HCT116 (cell line): ENCODE results near the gene COBL. TPM values are rescaled to one million over a fixed set of nuclear protein-coding genes. Genes with fewer than 3 reads are reported as not detected.

Experiments used
- ATAC-seq: fragments of 200-7000 bp; cut with Tn5 transposase; 2 replicates; pipeline ENCODE4 v1.9.1; 2020; ENCODE audit warnings: mild to moderate bottlenecking, moderate library complexity
- BruUV-seq: library from RNA; stranded (reverse); fragments of 400-500 nt; replicated peaks from 2 replicates; lab custom pipeline; 2021; lab: Mats Ljungman, UMichigan
- CTCF ChIA-PET: fragments of 300-600 bp; sonication (Branson Sonifier 250); formaldehyde crosslinking; loops from one replicate; lab custom pipeline; 2021; ENCODE audit warnings: antibody characterized with exemption; lab: Charles Lee
- POLR2A ChIA-PET: fragments of 300-600, 350-600 bp; sonication (Branson Sonifier 250); formaldehyde crosslinking; loops from one replicate; lab custom pipeline; 2021; ENCODE audit warnings: antibody characterized with exemption; lab: Charles Lee
- RAD21 ChIA-PET, 2 experiments: fragments of 300-600 bp; sonication (Branson Sonifier 250); formaldehyde crosslinking; loops; one replicate each; lab custom pipeline; 2023; ENCODE audit warnings: low total read pairs in 2 of 2; ENCODE audit not compliant: uncharacterized antibody in 2 of 2, unreplicated experiment in 2 of 2, low non-redundant PET in 1 of 2; lab: Charles Lee
- DNase-seq: peaks from one replicate; pipeline ENCODE4 v3.0.0-alpha.2; 2010; ENCODE audit warnings: low read depth, low spot score
- H2AFZ ChIP-seq: fragments of 200-600 bp; shearing (Covaris generic), sonication (generic); 2 replicates; pipeline ENCODE4 v1.6.1; 2017; ENCODE audit warnings: low read depth, mixed run types, mixed read lengths, antibody characterized with exemption, low read length; ENCODE audit not compliant: poor library complexity, severe bottlenecking
- H3K27ac ChIP-seq: 2 replicates; pipeline ENCODE4 v1.5.1; 2012; ENCODE audit warnings: low read depth, low read length
- H3K27me3 ChIP-seq: fragments of 200-600 bp; sonication (generic); 2 replicates; pipeline ENCODE4 v1.6.1; 2016; ENCODE audit warnings: mixed run types, low read length, mixed read lengths; ENCODE audit not compliant: insufficient read depth
- H3K36me3 ChIP-seq, 2 experiments: fragments of 200-500 bp in 1 of 2; fragments of 200-600 bp in 1 of 2; sonication (Bioruptor generic) in 1 of 2; sonication (generic) in 1 of 2; 2 replicates each; pipeline versions ENCODE4 v1.5.1 to v1.6.1; 2014 to 2016; ENCODE audit warnings: low read length in 2 of 2, inconsistent platforms in 1 of 2, mixed read lengths in 1 of 2, mixed run types in 1 of 2; ENCODE audit not compliant: insufficient read depth in 2 of 2, control insufficient read depth in 1 of 2
- H3K4me1 ChIP-seq, 2 experiments: fragments of 200-600 bp in 1 of 2; sonication (generic) in 1 of 2; 2 replicates each; pipeline versions ENCODE4 v1.5.1 to v1.6.1; 2012 to 2017; ENCODE audit warnings: low read length in 2 of 2, inconsistent platforms in 1 of 2, mild to moderate bottlenecking in 1 of 2, mixed read lengths in 1 of 2, mixed run types in 1 of 2, moderate library complexity in 1 of 2; ENCODE audit not compliant: insufficient read depth in 2 of 2, control insufficient read depth in 1 of 2
- H3K4me2 ChIP-seq: fragments of 200-600 bp; sonication (generic); 2 replicates; pipeline ENCODE4 v1.6.1; 2017; ENCODE audit warnings: mixed run types, low read length, mixed read lengths
- H3K4me3 ChIP-seq, 2 experiments: fragments of 200-600 bp in 1 of 2; sonication (generic) in 1 of 2; replicated peaks in 1 of 2; 2 replicates each; pipeline ENCODE4 v1.5.1; 2011 to 2016; ENCODE audit warnings: low read length in 2 of 2, control low read depth in 1 of 2, low read depth in 1 of 2, mild to moderate bottlenecking in 1 of 2, mixed read lengths in 1 of 2, mixed run types in 1 of 2
- H3K79me2 ChIP-seq: fragments of 200-600 bp; sonication (generic); 2 replicates; pipeline ENCODE4 v1.6.1; 2017; ENCODE audit warnings: mild to moderate bottlenecking, mixed run types, low read length, moderate library complexity, mixed read lengths; ENCODE audit not compliant: insufficient read depth
- H3K9ac ChIP-seq: fragments of 200-600 bp; sonication (generic); 2 replicates; pipeline ENCODE4 v1.6.1; 2016; ENCODE audit warnings: low read length, mixed read lengths
- H3K9me2 ChIP-seq: fragments of 200-600 bp; sonication (generic), shearing (Covaris generic); 2 replicates; pipeline ENCODE4 v1.6.1; 2017; ENCODE audit warnings: mixed run types, mild to moderate bottlenecking, moderate library complexity; ENCODE audit not compliant: insufficient read depth
- H3K9me3 ChIP-seq, 2 experiments: fragments of 200-500 bp in 1 of 2; fragments of 200-600 bp in 1 of 2; sonication (Bioruptor generic) in 1 of 2; sonication (generic) in 1 of 2; 2 replicates each; pipeline ENCODE4 v1.6.1; 2014 to 2017; ENCODE audit warnings: low read length in 2 of 2, mixed read lengths in 2 of 2, inconsistent platforms in 1 of 2, low read depth in 1 of 2, mild to moderate bottlenecking in 1 of 2, mixed run types in 1 of 2, moderate library complexity in 1 of 2; ENCODE audit not compliant: control insufficient read depth in 1 of 2, insufficient read depth in 1 of 2
- H4K20me1 ChIP-seq: fragments of 200-600 bp; sonication (generic), shearing (Covaris generic); 2 replicates; pipeline ENCODE4 v1.6.1; 2017; ENCODE audit warnings: mixed run types, mild to moderate bottlenecking, moderate library complexity; ENCODE audit not compliant: insufficient read depth
- CBX3 ChIP-seq: IDR thresholded peaks from 2 replicates; pipeline ENCODE4 v1.6.1; 2012; ENCODE audit warnings: low read depth
- EGR1 ChIP-seq: IDR thresholded peaks from 2 replicates; pipeline ENCODE4 v1.6.1; 2012; ENCODE audit warnings: low read depth
- ELF1 ChIP-seq: IDR thresholded peaks from 2 replicates; pipeline ENCODE4 v1.6.1; 2012; ENCODE audit warnings: low read depth, borderline replicate concordance
- EZH2phosphoT487 ChIP-seq: fragments of 200-600 bp; IDR thresholded peaks from 2 replicates; pipeline ENCODE4 v1.6.1; 2018; ENCODE audit warnings: antibody characterized with exemption, borderline replicate concordance
- JUND ChIP-seq: IDR thresholded peaks from 2 replicates; pipeline ENCODE4 v1.6.1; 2012
- POLR2A ChIP-seq: IDR thresholded peaks from 2 replicates; pipeline ENCODE4 v1.7.0; 2011; ENCODE audit warnings: borderline replicate concordance; ENCODE audit not compliant: insufficient read depth, insufficient read length; ENCODE audit errors: extremely low read depth
- POLR2AphosphoS5 ChIP-seq: IDR thresholded peaks from 2 replicates; pipeline ENCODE4 v1.6.1; 2011; ENCODE audit warnings: mild to moderate bottlenecking, low read depth, low read length, moderate library complexity
- RAD21 ChIP-seq: IDR thresholded peaks from 2 replicates; pipeline ENCODE4 v1.6.1; 2012; ENCODE audit warnings: low read depth, mild to moderate bottlenecking
- SIN3A ChIP-seq: IDR thresholded peaks from 2 replicates; pipeline ENCODE4 v1.6.1; 2012; ENCODE audit warnings: low read depth
- SRF ChIP-seq: IDR thresholded peaks from 2 replicates; pipeline ENCODE4 v1.6.1; 2012; ENCODE audit warnings: low read depth
- TCF7L2 ChIP-seq: IDR thresholded peaks from 2 replicates; pipeline ENCODE4 v1.7.0; 2011; ENCODE audit warnings: borderline replicate concordance, inconsistent platforms; ENCODE audit not compliant: insufficient read depth, insufficient read length; ENCODE audit errors: extremely low read depth
- YY1 ChIP-seq: IDR thresholded peaks from 2 replicates; pipeline ENCODE4 v1.6.1; 2011; ENCODE audit warnings: low read length, low read depth, moderate library complexity, mild to moderate bottlenecking; ENCODE audit not compliant: insufficient replicate concordance; ENCODE audit errors: extremely low read depth
- ZFX ChIP-seq: fragments of 450-650 bp; IDR thresholded peaks from 2 replicates; pipeline ENCODE4 v1.6.1; 2017
- intact Hi-C: fragments of 100-400 bp; cut with micrococcal nuclease; formaldehyde crosslinking; loops from 2 replicates; pipeline ENCODE4 v1.10.0; 2022
- total RNA-seq: library from RNA; stranded (reverse); gene quantifications from one replicate; pipeline ENCODE4 v1.2.1, GENCODE V29; 2021; ENCODE audit not compliant: unreplicated experiment
- TF ChIP-seq, protein P1 (sequence below), 3 experiments: fragments of 200-600 bp in 1 of 3; sonication (generic) in 1 of 3; IDR thresholded peaks in 2 of 3; conservative IDR thresholded peaks in 1 of 3; 2 replicates each; pipeline ENCODE4 v1.5.1; 2012 to 2017; ENCODE audit warnings: low read depth in 2 of 3, low read length in 2 of 3, antibody characterized with exemption in 1 of 3, borderline replicate concordance in 1 of 3, control low read depth in 1 of 3, mild to moderate bottlenecking in 1 of 3, mixed read lengths in 1 of 3, mixed run types in 1 of 3, moderate library complexity in 1 of 3; ENCODE audit not compliant: insufficient read depth in 1 of 3
- TF ChIP-seq, protein P2 (sequence below): IDR thresholded peaks from 2 replicates; pipeline ENCODE4 v1.6.1; 2012
- TF ChIP-seq, protein P3 (sequence below): IDR thresholded peaks from 2 replicates; pipeline ENCODE4 v1.6.1; 2011; ENCODE audit warnings: mild to moderate bottlenecking, low read length, moderate library complexity; ENCODE audit not compliant: insufficient replicate concordance; ENCODE audit errors: extremely low read depth
- TF ChIP-seq, protein P4 (sequence below): IDR thresholded peaks from 2 replicates; pipeline ENCODE4 v1.6.1; 2012; ENCODE audit warnings: low read depth

The COBL gene
- total RNA-seq, 1 experiment from 2014 or later: 19.3 TPM

DNA sequence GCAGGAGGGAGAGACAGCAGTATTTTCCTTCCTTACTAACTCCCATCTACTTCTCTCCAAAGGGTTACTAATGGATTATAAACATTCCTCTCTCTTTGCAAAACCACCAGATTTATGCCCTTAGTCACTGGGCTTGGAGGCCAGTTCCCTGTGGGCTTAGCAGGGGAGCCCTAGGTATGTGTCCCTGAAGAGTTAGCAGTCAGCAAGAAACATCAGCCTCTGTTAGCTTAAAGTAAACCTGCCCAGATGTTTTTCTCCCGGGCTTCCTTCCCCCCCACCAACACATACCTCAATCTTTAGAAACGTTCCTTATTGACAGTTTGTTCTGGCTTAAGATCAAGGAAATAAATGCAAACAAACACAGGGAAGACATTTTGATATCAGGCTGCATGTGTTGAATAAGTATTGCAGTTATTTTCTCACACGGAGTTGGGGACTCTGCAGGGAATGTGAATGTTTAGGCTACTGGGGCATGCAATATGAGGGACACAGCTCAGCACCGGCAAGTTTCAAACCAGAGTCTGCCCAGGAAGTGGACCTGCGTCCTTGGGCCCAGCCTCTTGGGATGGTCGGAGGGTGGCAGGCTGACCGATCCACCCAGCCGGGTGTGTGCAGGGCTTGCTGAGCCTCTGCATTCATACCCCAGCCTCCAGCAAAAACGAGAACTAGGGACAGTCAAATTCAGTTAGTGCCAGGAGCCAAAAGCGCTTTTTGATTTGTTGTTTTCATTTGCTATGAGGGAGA lies 281.9 kb downstream of the COBL start:
- Histone ChIP-seq H2AFZ (no peak overlapping the region), H3K4me3 (no peak overlapping the region), H4K20me1 (no peaks in the 10 kb centered on the region), H3K4me2 (no peak overlapping the region), H3K79me2 (no peaks in the 10 kb centered on the region), H3K4me1 (no peaks in the 10 kb centered on the region), H3K27me3 (no peaks in the 10 kb centered on the region), H3K27ac (no peak overlapping the region), H3K9me2 (no peaks in the 10 kb centered on the region), H3K9ac (no peak overlapping the region), H3K36me3 (no peaks in the 10 kb centered on the region), H3K9me3 (no peaks in the 10 kb centered on the region)
- CTCF ChIA-PET: no interaction called here
- POLR2A ChIA-PET: no interaction called here
- RAD21 ChIA-PET: no interaction called here
- no TSS peak for BruUV-seq
- no peak for DNase-seq
- TF ChIP-seq TCF7L2 (no peak), ELF1 (no peak), POLR2AphosphoS5 (no peak), YY1 (no peak), SRF (no peak), CBX3 (no peak), ZFX (no peak), RAD21 (no peak), SIN3A (no peak), EZH2phosphoT487 (no peak), POLR2A (no peak), EGR1 (no peak), JUND (no peak)
- TF ChIP-seq, protein P1, sequence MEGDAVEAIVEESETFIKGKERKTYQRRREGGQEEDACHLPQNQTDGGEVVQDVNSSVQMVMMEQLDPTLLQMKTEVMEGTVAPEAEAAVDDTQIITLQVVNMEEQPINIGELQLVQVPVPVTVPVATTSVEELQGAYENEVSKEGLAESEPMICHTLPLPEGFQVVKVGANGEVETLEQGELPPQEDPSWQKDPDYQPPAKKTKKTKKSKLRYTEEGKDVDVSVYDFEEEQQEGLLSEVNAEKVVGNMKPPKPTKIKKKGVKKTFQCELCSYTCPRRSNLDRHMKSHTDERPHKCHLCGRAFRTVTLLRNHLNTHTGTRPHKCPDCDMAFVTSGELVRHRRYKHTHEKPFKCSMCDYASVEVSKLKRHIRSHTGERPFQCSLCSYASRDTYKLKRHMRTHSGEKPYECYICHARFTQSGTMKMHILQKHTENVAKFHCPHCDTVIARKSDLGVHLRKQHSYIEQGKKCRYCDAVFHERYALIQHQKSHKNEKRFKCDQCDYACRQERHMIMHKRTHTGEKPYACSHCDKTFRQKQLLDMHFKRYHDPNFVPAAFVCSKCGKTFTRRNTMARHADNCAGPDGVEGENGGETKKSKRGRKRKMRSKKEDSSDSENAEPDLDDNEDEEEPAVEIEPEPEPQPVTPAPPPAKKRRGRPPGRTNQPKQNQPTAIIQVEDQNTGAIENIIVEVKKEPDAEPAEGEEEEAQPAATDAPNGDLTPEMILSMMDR (IDR thresholded peaks at IDR 0.05 in 2 of 3, conservative IDR thresholded peaks at IDR 0.05 in 1 of 3; ENCODE audit: borderline replicate concordance in 1 of 3, insufficient read depth in 1 of 3, low read depth in 2 of 3, low read length in 2 of 3): no peak
- TF ChIP-seq, protein P2, sequence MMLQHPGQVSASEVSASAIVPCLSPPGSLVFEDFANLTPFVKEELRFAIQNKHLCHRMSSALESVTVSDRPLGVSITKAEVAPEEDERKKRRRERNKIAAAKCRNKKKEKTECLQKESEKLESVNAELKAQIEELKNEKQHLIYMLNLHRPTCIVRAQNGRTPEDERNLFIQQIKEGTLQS: no peak
- TF ChIP-seq, protein P3, sequence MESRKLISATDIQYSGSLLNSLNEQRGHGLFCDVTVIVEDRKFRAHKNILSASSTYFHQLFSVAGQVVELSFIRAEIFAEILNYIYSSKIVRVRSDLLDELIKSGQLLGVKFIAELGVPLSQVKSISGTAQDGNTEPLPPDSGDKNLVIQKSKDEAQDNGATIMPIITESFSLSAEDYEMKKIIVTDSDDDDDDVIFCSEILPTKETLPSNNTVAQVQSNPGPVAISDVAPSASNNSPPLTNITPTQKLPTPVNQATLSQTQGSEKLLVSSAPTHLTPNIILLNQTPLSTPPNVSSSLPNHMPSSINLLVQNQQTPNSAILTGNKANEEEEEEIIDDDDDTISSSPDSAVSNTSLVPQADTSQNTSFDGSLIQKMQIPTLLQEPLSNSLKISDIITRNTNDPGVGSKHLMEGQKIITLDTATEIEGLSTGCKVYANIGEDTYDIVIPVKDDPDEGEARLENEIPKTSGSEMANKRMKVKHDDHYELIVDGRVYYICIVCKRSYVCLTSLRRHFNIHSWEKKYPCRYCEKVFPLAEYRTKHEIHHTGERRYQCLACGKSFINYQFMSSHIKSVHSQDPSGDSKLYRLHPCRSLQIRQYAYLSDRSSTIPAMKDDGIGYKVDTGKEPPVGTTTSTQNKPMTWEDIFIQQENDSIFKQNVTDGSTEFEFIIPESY: no peak
- TF ChIP-seq, protein P4, sequence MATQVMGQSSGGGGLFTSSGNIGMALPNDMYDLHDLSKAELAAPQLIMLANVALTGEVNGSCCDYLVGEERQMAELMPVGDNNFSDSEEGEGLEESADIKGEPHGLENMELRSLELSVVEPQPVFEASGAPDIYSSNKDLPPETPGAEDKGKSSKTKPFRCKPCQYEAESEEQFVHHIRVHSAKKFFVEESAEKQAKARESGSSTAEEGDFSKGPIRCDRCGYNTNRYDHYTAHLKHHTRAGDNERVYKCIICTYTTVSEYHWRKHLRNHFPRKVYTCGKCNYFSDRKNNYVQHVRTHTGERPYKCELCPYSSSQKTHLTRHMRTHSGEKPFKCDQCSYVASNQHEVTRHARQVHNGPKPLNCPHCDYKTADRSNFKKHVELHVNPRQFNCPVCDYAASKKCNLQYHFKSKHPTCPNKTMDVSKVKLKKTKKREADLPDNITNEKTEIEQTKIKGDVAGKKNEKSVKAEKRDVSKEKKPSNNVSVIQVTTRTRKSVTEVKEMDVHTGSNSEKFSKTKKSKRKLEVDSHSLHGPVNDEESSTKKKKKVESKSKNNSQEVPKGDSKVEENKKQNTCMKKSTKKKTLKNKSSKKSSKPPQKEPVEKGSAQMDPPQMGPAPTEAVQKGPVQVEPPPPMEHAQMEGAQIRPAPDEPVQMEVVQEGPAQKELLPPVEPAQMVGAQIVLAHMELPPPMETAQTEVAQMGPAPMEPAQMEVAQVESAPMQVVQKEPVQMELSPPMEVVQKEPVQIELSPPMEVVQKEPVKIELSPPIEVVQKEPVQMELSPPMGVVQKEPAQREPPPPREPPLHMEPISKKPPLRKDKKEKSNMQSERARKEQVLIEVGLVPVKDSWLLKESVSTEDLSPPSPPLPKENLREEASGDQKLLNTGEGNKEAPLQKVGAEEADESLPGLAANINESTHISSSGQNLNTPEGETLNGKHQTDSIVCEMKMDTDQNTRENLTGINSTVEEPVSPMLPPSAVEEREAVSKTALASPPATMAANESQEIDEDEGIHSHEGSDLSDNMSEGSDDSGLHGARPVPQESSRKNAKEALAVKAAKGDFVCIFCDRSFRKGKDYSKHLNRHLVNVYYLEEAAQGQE: no peak
- intact Hi-C loops: no loop called here
- ATAC-seq: no peak
